ENCODE results near the gene MACROD1.

GRCh38 chr11:64078905-64079304 is 87.0 kb downstream of the MACROD1 start:
- TF ChIP-seq CTCF (IDR thresholded peaks at IDR 0.05; ENCODE audit: insufficient read depth, low read length, poor library complexity, severe bottlenecking): no peak
- TF ChIP-seq EZH2phosphoT487 (conservative IDR thresholded peaks at IDR 0.05; ENCODE audit: low read length): no peak
